SK-N-SH treated with all-trans-retinoic acid at 6 μM for 48 hours (cell line): ENCODE data around the gene ZNF660.

Source experiments
- ARNTL ChIP-seq: fragments of 450-650 bp; formaldehyde crosslinking; IDR thresholded peaks from 2 replicates; pipeline ENCODE4 v1.5.0; 2020; ENCODE audit warnings: low read depth, mild to moderate bottlenecking, moderate library complexity, borderline replicate concordance
- BACH2 ChIP-seq: fragments of 250-450 bp; sonication (Bioruptor Pico); IDR thresholded peaks from 2 replicates; pipeline ENCODE4 v1.9.0; 2021; ENCODE audit warnings: mild to moderate bottlenecking, borderline replicate concordance
- CREB5 ChIP-seq: fragments of 250-450 bp; sonication (Bioruptor Pico); IDR thresholded peaks from 2 replicates; pipeline ENCODE4 v1.5.1; 2020; ENCODE audit warnings: low read depth, mild to moderate bottlenecking, moderate library complexity
- CSRNP3 ChIP-seq: fragments of 250-450 bp; sonication (Bioruptor Pico); IDR thresholded peaks from 2 replicates; pipeline ENCODE4 v1.5.1; 2021; ENCODE audit warnings: mild to moderate bottlenecking, moderate library complexity
- PATZ1 ChIP-seq: fragments of 250-450 bp; sonication (Bioruptor Pico); IDR thresholded peaks from 2 replicates; pipeline ENCODE4 v1.8.0; 2020; ENCODE audit warnings: mild to moderate bottlenecking, moderate library complexity, borderline replicate concordance
- RARB ChIP-seq: fragments of 250-450 bp; sonication (Bioruptor Pico); IDR thresholded peaks from 2 replicates; pipeline ENCODE4 v1.8.0; 2021; ENCODE audit warnings: mild to moderate bottlenecking, moderate library complexity
- TCF4 ChIP-seq: fragments of 250-450 bp; sonication (Bioruptor Pico); IDR thresholded peaks from 2 replicates; pipeline ENCODE4 v1.8.0; 2021; ENCODE audit warnings: mild to moderate bottlenecking, moderate library complexity, borderline replicate concordance
- TSHZ2 ChIP-seq: fragments of 250-450 bp; sonication (Bioruptor Pico); IDR thresholded peaks from 2 replicates; pipeline ENCODE4 v1.5.0; 2020; ENCODE audit warnings: mild to moderate bottlenecking, moderate library complexity
- ZC3H10 ChIP-seq: fragments of 250-450 bp; sonication (Bioruptor Pico); IDR thresholded peaks from 2 replicates; pipeline ENCODE4 v1.5.1; 2021; ENCODE audit warnings: mild to moderate bottlenecking, moderate library complexity
- ZFP3 ChIP-seq: fragments of 250-450 bp; sonication (Bioruptor Pico); IDR thresholded peaks from 2 replicates; pipeline ENCODE4 v1.5.0; 2020; ENCODE audit warnings: mild to moderate bottlenecking, moderate library complexity
- ZFP30 ChIP-seq: fragments of 450-650 bp; formaldehyde crosslinking; IDR thresholded peaks from 2 replicates; pipeline ENCODE4 v1.5.0; 2022; ENCODE audit warnings: mild to moderate bottlenecking, moderate library complexity
- ZNF565 ChIP-seq: fragments of 450-650 bp; formaldehyde crosslinking; conservative IDR thresholded peaks from 2 replicates; pipeline ENCODE4 v1.5.0; 2020; ENCODE audit warnings: low read depth, mild to moderate bottlenecking, moderate library complexity
- ZNF70 ChIP-seq: fragments of 450-650 bp; formaldehyde crosslinking; IDR thresholded peaks from 2 replicates; pipeline ENCODE4 v1.5.0; 2020; ENCODE audit warnings: mild to moderate bottlenecking, moderate library complexity

- TF ChIP-seq ZFP3 (no peak), PATZ1 (CRISPR knock-in tag) (no peak), CSRNP3 (CRISPR knock-in tag) (no peak), RARB (CRISPR knock-in tag) (no peak), BACH2 (CRISPR knock-in tag) (no peak), ZNF565 (CRISPR knock-in tag) (no peak), ZC3H10 (CRISPR knock-in tag) (no peak), TSHZ2 (CRISPR knock-in tag) (no peak), CREB5 (CRISPR knock-in tag) (no peak), ARNTL (CRISPR knock-in tag) (no peak), TCF4 (CRISPR knock-in tag) (no peak), ZFP30 (CRISPR knock-in tag) (no peak), ZNF70 (CRISPR knock-in tag) (no peak)
These were observed 17.0 kb downstream of the ZNF660 start for GRCh38 chr3:44601749-44602148.
